ENCODE results near the gene PDE11A.

The PDE11A gene

DNA sequence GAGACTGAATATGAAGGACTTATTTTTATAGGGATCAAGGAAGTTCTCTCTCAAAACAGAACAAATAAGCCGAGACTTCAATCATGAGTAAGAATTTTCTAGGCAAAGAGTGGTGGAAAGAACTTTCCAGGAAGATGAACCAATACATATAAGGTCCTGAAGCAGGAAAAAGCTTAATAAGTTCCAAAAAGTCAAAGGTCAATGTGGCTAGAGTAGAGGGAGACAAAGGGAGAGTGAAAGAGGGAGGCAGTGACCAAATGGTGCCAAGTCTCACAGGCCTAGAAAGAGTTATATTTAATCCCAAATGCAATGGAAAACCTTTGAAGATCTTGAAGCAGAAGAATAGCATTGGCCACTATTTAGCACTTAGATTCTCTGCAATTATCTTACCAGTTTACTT is 56.0 kb downstream of the PDE11A start:
- DNase-seq (ENCODE audit: low spot score in 2 of 2), result no peak
- H3K36me3 ChIP-seq (replicated peaks), result no peaks in the 10 kb centered on the region
- H3K4me1 ChIP-seq, result peaks cover 9% of the 10 kb centered on the region
- no peaks in the 10 kb centered on the region for H3K9me3 ChIP-seq
- H3K4me3 ChIP-seq, result no peak overlapping the region
- in situ Hi-C loops (cut with MboI; ENCODE audit: low sequenced_read_pairs), result no loop called here
- no peaks in the 10 kb centered on the region for H3K27me3 ChIP-seq (ENCODE audit: low read depth)

- H3K4me1 ChIP-seq, result peaks cover 9% of the 10 kb centered on the region
- no peaks in the 10 kb centered on the region for H3K27me3 ChIP-seq (ENCODE audit: low read depth)
- in situ Hi-C loops (cut with MboI; ENCODE audit: low sequenced_read_pairs), result no loop called here
- no peak for DNase-seq (ENCODE audit: low spot score in 2 of 2)
- no peaks in the 10 kb centered on the region for H3K36me3 ChIP-seq (replicated peaks)
- no peaks in the 10 kb centered on the region for H3K9me3 ChIP-seq
- no peak overlapping the region for H3K4me3 ChIP-seq
Measured at GRCh38 chr2:178012639-178013038, 59.9 kb downstream of the PDE11A start.

DNA sequence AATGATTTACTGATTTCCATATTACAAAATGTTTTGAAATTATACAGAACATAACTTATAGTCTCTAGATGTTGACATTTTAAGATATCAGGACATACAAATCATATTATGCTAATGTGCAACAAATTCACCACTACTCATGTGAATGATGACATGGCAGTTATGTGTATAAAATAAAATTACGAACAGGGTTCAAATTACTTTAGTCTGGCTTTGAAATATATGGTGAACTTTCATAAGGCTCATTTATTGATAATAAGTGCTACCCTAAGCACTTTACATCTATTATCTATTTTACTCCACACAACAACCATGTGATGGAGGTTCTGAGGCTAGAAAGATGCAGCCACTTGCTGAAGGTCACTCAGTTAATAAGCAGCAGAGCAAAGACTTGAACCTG is 62.8 kb downstream of the PDE11A start:
- DNase-seq (ENCODE audit: low spot score in 2 of 2), result no peak
- Histone ChIP-seq H3K9me3 (no peaks in the 10 kb centered on the region), H3K36me3 (replicated peaks) (no peaks in the 10 kb centered on the region), H3K27me3 (ENCODE audit: low read depth) (no peaks in the 10 kb centered on the region; the same call in 1 of the 2 replicates), H3K4me1 (peaks cover 9% of the 10 kb centered on the region), H3K4me3 (no peak overlapping the region)
- in situ Hi-C loops (cut with MboI; ENCODE audit: low sequenced_read_pairs), result no loop called here

- no peaks in the 10 kb centered on the region for H3K4me1 ChIP-seq
- in situ Hi-C loops (cut with MboI; ENCODE audit: low sequenced_read_pairs), result no loop called here
- no peak overlapping the region for H3K4me3 ChIP-seq
- H3K36me3 ChIP-seq (replicated peaks), result no peaks in the 10 kb centered on the region
- DNase-seq (ENCODE audit: low spot score in 2 of 2), result no peak
- H3K9me3 ChIP-seq, result no peaks in the 10 kb centered on the region
- no peaks in the 10 kb centered on the region; the same call in 1 of the 2 replicates for H3K27me3 ChIP-seq (ENCODE audit: low read depth)
Measured at GRCh38 chr2:178008636-178009289, 63.8 kb downstream of the PDE11A start.

GRCh38 chr2:178006710-178007109 is 65.9 kb downstream of the PDE11A start:
- no peaks in the 10 kb centered on the region for H3K4me1 ChIP-seq
- H3K9me3 ChIP-seq, result no peaks in the 10 kb centered on the region
- in situ Hi-C loops (cut with MboI; ENCODE audit: low sequenced_read_pairs), result no loop called here
- no peaks in the 10 kb centered on the region for H3K36me3 ChIP-seq (replicated peaks)
- no peak overlapping the region for H3K4me3 ChIP-seq
- no peak for DNase-seq (ENCODE audit: low spot score in 2 of 2)
- peaks cover 6% of the 10 kb centered on the region; the same call in 1 of the 2 replicates for H3K27me3 ChIP-seq (ENCODE audit: low read depth)

GRCh38 chr2:178005756-178006155 is 66.8 kb downstream of the PDE11A start:
- DNase-seq (ENCODE audit: low spot score in 2 of 2), result no peak
- Histone ChIP-seq H3K36me3 (replicated peaks) (no peaks in the 10 kb centered on the region), H3K9me3 (no peaks in the 10 kb centered on the region), H3K4me3 (no peak overlapping the region), H3K4me1 (no peaks in the 10 kb centered on the region), H3K27me3 (ENCODE audit: low read depth) (peaks cover 9% of the 10 kb centered on the region; the same call in 1 of the 2 replicates)
- in situ Hi-C loops (cut with MboI; ENCODE audit: low sequenced_read_pairs), result no loop called here

DNA sequence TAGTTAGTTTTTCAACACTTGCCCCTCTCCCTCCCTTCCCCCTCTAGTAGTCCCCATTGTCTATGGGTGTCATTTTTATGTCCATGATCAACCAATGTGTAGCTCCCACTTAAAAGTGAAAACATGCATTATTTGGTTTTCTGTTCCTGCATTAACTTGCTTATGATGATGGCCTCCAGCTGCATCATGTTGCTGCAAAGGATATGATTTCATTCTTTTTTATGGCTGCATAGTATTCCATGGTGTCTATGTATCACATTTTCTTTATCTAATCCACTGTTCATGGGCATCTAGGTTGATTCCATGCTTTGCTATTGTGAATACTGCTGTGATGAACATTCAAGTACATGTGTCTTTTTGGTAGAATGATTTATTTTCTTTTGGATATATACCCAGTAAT is 70.5 kb downstream of the PDE11A start:
- DNase-seq (ENCODE audit: low spot score in 2 of 2), result no peak
- H3K4me1 ChIP-seq, result no peaks in the 10 kb centered on the region
- H3K4me3 ChIP-seq, result no peak overlapping the region
- in situ Hi-C loops (cut with MboI; ENCODE audit: low sequenced_read_pairs), result no loop called here
- H3K36me3 ChIP-seq (replicated peaks), result no peaks in the 10 kb centered on the region
- peaks cover 9% of the 10 kb centered on the region; the same call in 1 of the 2 replicates for H3K27me3 ChIP-seq (ENCODE audit: low read depth)
- no peaks in the 10 kb centered on the region for H3K9me3 ChIP-seq

- in situ Hi-C loops (cut with MboI; ENCODE audit: low sequenced_read_pairs), result no loop called here
- H3K36me3 ChIP-seq (replicated peaks), result no peaks in the 10 kb centered on the region
- DNase-seq (ENCODE audit: low spot score in 2 of 2), result no peak
- peaks cover 9% of the 10 kb centered on the region; the same call in 1 of the 2 replicates for H3K27me3 ChIP-seq (ENCODE audit: low read depth)
- no peaks in the 10 kb centered on the region for H3K4me1 ChIP-seq
- no peaks in the 10 kb centered on the region for H3K9me3 ChIP-seq
- H3K4me3 ChIP-seq, result no peak overlapping the region
Measured at GRCh38 chr2:177998996-177999395, 73.6 kb downstream of the PDE11A start.

DNA sequence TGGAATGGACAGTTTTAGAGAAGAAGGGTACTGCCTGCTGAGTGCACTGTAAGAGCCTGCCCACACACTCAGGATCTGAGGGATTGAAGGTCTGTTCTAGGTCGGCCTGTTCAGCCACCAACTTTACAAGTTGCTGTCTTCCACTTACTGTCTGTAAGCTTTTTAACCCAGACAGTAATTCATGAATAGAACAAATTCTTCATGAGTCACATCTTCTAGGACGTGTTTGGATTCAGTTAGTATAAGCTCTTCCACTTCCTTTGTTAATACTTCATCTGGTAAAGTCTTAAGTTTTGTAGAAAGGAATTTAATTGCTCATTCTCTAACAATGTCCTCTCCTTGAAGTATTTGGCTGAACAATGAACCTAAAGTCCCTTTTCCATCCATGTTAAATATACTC is 74.6 kb downstream of the PDE11A start:
- DNase-seq (ENCODE audit: low spot score in 2 of 2), result peak in 1 of 2 experiments; percentile 39
- in situ Hi-C loops (cut with MboI; ENCODE audit: low sequenced_read_pairs), result no loop called here
- H3K4me3 ChIP-seq, result no peak overlapping the region
- peaks cover 5% of the 10 kb centered on the region; the same call in 1 of the 2 replicates for H3K27me3 ChIP-seq (ENCODE audit: low read depth)
- no peaks in the 10 kb centered on the region for H3K36me3 ChIP-seq (replicated peaks)
- no peaks in the 10 kb centered on the region for H3K9me3 ChIP-seq
- H3K4me1 ChIP-seq, result no peaks in the 10 kb centered on the region

DNA sequence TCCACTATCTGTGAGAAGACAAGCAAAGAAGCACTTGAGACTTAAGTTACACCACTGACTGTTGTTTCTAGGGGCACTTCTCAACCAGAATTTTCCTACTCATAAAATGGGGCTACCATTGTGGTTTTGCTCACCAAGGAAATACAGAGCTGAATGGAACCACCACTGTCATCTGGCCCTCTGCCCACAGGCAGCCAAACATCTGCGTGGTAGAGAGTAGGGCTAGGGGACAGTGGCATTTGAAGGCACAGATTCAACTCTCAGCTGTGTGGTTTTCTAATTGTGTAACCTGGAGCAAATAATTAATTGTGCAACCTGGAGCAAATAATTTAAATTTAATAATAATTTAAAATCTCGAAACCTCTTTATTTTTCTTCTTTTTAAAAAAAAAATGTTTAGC is 79.6 kb downstream of the PDE11A start:
- no peaks in the 10 kb centered on the region for H3K27me3 ChIP-seq (ENCODE audit: low read depth)
- no peak overlapping the region for H3K4me3 ChIP-seq
- DNase-seq (ENCODE audit: low spot score in 2 of 2), result no peak
- H3K9me3 ChIP-seq, result no peaks in the 10 kb centered on the region
- H3K36me3 ChIP-seq (replicated peaks), result no peaks in the 10 kb centered on the region
- in situ Hi-C loops (cut with MboI; ENCODE audit: low sequenced_read_pairs), result no loop called here
- no peaks in the 10 kb centered on the region for H3K4me1 ChIP-seq

- H3K9me3 ChIP-seq, result no peaks in the 10 kb centered on the region
- H3K36me3 ChIP-seq (replicated peaks), result no peaks in the 10 kb centered on the region
- no peak overlapping the region for H3K4me3 ChIP-seq
- no peak for DNase-seq (ENCODE audit: low spot score in 2 of 2)
- H3K4me1 ChIP-seq, result no peaks in the 10 kb centered on the region
- in situ Hi-C loops (cut with MboI; ENCODE audit: low sequenced_read_pairs), result no loop called here
- H3K27me3 ChIP-seq (ENCODE audit: low read depth), result peaks cover 5% of the 10 kb centered on the region
Measured at GRCh38 chr2:177989029-177989885, 83.3 kb downstream of the PDE11A start.

GRCh38 chr2:177984749-177985148 is 87.8 kb downstream of the PDE11A start:
- in situ Hi-C loops (cut with MboI; ENCODE audit: low sequenced_read_pairs), result no loop called here
- H3K27me3 ChIP-seq (ENCODE audit: low read depth), result peaks cover 5% of the 10 kb centered on the region
- H3K4me3 ChIP-seq, result no peak overlapping the region
- H3K36me3 ChIP-seq (replicated peaks), result no peaks in the 10 kb centered on the region
- no peaks in the 10 kb centered on the region for H3K9me3 ChIP-seq
- no peaks in the 10 kb centered on the region for H3K4me1 ChIP-seq
- no peak for DNase-seq (ENCODE audit: low spot score in 2 of 2)

DNA sequence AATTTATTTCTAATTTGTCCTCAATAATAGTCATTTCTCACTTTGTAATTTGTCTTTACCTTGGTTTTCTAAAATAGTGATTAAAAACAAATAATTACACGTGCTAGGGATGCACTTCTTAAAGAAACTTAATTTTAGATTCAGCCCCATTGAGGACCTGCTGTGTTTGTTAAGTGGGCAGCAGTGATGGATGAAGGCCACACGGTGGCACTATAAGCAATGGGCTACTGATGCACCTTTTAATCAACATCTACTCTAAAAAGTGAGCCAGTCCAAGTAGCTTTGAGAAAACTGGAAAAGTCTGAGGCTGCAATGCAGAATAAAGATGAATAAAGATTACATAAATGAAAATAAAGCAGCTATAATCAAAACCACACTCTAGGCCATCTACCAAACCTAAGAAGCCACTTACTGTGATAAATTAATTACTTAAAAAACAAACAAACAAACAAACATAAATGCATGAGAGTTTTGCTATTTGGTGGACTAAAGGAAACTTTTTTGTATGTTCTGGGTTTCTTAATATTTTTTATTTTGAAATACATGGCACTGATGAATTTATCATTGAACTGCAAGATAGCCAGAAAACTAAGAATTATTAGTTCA is 89.3 kb downstream of the PDE11A start:
- in situ Hi-C loops (cut with MboI; ENCODE audit: low sequenced_read_pairs), result no loop called here
- Histone ChIP-seq H3K9me3 (no peaks in the 10 kb centered on the region), H3K4me1 (no peaks in the 10 kb centered on the region), H3K4me3 (no peak overlapping the region), H3K27me3 (ENCODE audit: low read depth) (peaks cover 5% of the 10 kb centered on the region), H3K36me3 (replicated peaks) (no peaks in the 10 kb centered on the region)
- DNase-seq (ENCODE audit: low spot score in 2 of 2), result peak; percentile 40 to 58

DNA sequence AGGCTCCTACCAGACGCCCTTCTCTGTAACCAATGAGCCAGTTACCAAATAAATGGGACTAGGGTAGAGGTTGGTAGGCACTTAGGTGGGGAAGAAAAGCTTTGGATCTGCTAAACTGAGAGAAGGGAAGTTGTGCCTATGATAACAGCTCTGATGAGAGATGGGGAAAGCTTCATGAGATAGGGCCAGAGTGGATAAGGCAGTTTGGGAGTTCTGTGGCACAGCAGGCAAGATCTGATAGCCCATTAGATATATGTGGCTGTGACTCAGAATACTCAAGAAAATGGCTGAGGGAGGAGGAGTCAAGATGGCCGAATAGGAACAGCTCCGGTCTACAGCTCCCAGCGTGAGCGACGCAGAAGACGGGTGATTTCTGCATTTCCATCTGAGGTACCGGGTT is 99.8 kb downstream of the PDE11A start:
- in situ Hi-C loops (cut with MboI; ENCODE audit: low sequenced_read_pairs), result no loop called here
- no peak overlapping the region for H3K4me3 ChIP-seq

More for the DNA sequence above, 99.8 kb downstream of the PDE11A start:
- Histone ChIP-seq H3K36me3 (replicated peaks) (no peaks in the 10 kb centered on the region), H3K27me3 (ENCODE audit: low read depth) (no peaks in the 10 kb centered on the region), H3K9me3 (no peaks in the 10 kb centered on the region), H3K4me1 (no peaks in the 10 kb centered on the region)
- no peak for DNase-seq (ENCODE audit: low spot score in 2 of 2)

All from HAP-1 (cell line).